NCI-H2171 (cell line): ENCODE results near the gene MRPL28.
"Not testable (repeated sequence)": the region's sequence is repeated elsewhere in the genome, so short reads cannot be mapped to it uniquely, and the experiment has no call there.

Experiments used
- DNase-seq: peaks from one replicate; lab custom pipeline; 2025; lab: John Stamatoyannopoulos, UW

Gene MRPL28

GRCh38 chr16:339680-340079, 30.7 kb downstream of the MRPL28 start:
- no peak for DNase-seq

GRCh38 chr16:337975-338575, 32.3 kb downstream of the MRPL28 start:
- DNase-seq = no peak

GRCh38 chr16:337437-337836, 32.9 kb downstream of the MRPL28 start:
- DNase-seq = no peak

- DNase-seq = no peak
These were observed 34.1 kb downstream of the MRPL28 start for GRCh38 chr16:336269-336668.

GRCh38 chr16:334861-335632, 35.3 kb downstream of the MRPL28 start:
- DNase-seq = not testable (repeated sequence)

- DNase-seq = not testable (repeated sequence)
These were observed 36.0 kb downstream of the MRPL28 start for GRCh38 chr16:334164-334832.

- no peak for DNase-seq
These were observed 36.8 kb downstream of the MRPL28 start for GRCh38 chr16:333406-334094.

- DNase-seq = not testable (repeated sequence)
These were observed 39.0 kb downstream of the MRPL28 start for GRCh38 chr16:331181-331814.

GRCh38 chr16:330741-331140, 39.6 kb downstream of the MRPL28 start:
- DNase-seq = no peak

GRCh38 chr16:325375-326145, 44.8 kb downstream of the MRPL28 start:
- no peak for DNase-seq

- no peak for DNase-seq
These were observed 45.6 kb downstream of the MRPL28 start for GRCh38 chr16:324451-325334.

- DNase-seq = no peak
These were observed 46.2 kb downstream of the MRPL28 start for GRCh38 chr16:324201-324450.

GRCh38 chr16:322476-323143, 47.7 kb downstream of the MRPL28 start:
- DNase-seq = no peak

- DNase-seq = no peak
These were observed 48.8 kb downstream of the MRPL28 start for GRCh38 chr16:321532-321931.

- DNase-seq = no peak
These were observed 50.1 kb downstream of the MRPL28 start for GRCh38 chr16:320206-320605.

GRCh38 chr16:318628-319027, 51.7 kb downstream of the MRPL28 start:
- DNase-seq = no peak

GRCh38 chr16:317583-317982, 52.8 kb downstream of the MRPL28 start:
- DNase-seq = no peak
